ENCODE results near the gene ATP6V0D1.

DNA sequence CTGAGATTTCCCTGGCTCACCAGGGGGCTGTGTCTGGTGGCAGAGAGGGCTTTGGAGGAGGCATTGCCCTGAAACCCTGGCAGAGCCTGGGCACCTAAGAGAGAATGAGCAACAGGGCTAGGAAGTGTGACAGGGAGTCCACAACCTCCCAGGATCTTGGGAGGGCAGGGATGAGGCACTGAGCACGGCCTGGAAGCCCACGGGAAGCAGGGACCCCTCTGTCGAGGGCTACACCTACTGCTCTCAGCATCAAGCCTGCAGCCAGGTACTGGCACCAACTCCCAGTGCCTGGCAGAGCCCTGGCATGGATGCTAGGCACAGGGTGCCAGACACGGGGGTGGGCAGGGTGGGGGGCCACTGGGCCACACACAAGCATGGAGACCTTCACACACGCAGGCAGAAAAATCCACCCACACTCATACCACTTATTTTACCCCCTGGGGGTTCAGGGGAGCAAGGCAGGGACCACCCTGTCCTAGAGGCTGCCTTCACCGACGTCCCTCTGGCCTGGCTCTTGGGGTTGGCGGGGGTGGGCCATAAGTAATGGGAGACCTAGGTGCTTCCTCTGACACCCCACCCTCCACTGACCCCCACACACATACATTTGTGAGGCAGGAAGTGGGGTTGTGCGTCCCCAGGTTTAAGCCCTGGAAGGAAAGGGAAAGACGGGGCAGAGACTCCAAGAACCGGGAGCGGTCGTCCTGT is 51.0 kb downstream of the ATP6V0D1 start:
- TF ChIP-seq POLR2AphosphoS5 (IDR thresholded peaks at IDR 0.05): no peak
- TF ChIP-seq, protein P1, sequence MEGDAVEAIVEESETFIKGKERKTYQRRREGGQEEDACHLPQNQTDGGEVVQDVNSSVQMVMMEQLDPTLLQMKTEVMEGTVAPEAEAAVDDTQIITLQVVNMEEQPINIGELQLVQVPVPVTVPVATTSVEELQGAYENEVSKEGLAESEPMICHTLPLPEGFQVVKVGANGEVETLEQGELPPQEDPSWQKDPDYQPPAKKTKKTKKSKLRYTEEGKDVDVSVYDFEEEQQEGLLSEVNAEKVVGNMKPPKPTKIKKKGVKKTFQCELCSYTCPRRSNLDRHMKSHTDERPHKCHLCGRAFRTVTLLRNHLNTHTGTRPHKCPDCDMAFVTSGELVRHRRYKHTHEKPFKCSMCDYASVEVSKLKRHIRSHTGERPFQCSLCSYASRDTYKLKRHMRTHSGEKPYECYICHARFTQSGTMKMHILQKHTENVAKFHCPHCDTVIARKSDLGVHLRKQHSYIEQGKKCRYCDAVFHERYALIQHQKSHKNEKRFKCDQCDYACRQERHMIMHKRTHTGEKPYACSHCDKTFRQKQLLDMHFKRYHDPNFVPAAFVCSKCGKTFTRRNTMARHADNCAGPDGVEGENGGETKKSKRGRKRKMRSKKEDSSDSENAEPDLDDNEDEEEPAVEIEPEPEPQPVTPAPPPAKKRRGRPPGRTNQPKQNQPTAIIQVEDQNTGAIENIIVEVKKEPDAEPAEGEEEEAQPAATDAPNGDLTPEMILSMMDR (IDR thresholded peaks at IDR 0.05): no peak
- no peak for TF ChIP-seq POLR2A (IDR thresholded peaks at IDR 0.05; ENCODE audit: low read depth)
- TF ChIP-seq EP300 (IDR thresholded peaks at IDR 0.05): no peak
